Activated naive CD4-positive, alpha-beta T cell (primary cell): ENCODE measurements around the gene CSNK1G1.
A peak's percentile ranks its signal among the peaks of the same experiment; 100 is the strongest.
"Not testable (repeated sequence)": the region's sequence is repeated elsewhere in the genome, so short reads cannot be mapped to it uniquely, and the experiment has no call there.

ENCODE experiments used
- DNase-seq, 4 experiments: peaks; one replicate each; lab custom pipeline; 2025; lab: John Stamatoyannopoulos, UW

CSNK1G1 gene

DNA sequence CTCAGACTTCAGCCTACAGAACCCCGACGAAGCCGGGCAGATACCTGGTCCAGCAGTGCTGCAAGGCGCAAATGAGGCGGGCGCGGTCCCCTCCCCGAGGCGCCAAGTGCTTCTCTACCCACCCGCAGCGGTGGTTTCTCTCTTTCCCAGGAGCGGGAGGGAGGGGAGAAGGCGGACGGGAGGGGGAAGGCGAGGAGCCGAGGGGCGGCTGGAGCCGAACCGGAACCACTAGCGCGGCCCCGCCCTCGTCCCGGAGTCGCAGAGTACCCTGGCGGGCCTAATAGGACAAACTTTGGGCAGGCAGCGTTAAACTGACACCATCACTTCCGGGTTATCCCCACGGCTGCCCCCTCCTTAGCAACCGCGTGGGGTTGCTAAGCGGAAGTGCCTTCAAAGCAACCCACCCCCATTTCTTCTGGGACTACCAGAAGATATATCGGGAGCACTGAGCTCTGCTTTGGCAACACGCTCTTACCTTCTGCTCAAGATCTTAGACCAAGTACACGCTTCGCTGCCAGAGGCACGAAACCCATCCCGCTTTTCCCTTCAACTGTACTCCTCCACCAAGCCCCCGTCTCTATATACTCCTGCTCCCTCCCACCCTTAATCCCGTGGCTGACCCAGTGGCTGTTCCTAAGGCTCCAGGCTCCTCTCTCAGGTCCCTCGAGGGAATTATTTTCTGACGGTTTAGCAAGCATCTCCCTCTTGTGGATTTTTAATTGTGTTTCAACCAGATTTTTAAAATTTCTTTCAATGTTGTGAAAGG is at the start of gene CSNK1G1:
Gene CSNK1G1 (minus strand): TSS at position 230 of the 766 bp plus-strand sequence. CDS start 55,674 bp downstream, outside the sequence.
- DNase-seq, result peak; percentile 67 to 87 (median 74)

DNA sequence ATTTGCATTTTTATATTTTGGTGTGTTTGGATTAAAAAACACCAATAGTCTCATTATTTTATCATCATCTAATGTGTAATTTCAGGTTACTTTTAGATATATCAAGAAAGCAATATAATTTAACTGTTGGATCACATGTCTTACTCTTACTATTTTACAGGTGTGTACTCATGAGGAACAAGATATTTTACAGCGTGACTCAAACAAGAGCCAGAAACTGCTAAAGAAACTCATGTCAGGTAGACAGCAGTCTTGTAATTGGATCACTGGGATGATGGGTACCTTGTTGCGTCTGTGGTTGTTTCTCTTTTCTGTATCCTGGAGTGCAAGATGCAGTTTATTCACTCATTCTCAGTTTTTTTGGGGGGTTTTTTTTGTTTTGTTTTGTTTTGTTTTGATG is 44.6 kb upstream of the CSNK1G1 start:
- no peak for DNase-seq

DNA sequence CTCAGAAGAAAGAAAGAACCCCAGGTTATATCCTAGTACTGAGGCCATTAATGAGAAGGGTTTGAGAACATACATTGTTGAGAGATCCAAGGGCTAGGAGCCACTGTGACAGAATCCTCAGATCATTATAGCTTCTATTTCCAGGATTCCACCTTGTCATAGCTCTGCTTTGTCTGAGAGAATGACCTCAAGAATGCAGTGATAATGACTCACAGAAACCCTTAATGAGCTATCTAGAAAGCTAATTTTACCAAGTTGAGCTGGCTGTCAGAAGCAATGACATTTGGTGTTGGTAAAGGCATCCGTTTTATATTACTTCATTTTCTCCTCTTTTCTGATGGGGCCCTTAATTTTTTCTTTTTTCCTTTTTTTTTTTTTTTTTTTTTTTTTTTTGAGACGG is 42.6 kb upstream of the CSNK1G1 start:
- no peak for DNase-seq

DNA sequence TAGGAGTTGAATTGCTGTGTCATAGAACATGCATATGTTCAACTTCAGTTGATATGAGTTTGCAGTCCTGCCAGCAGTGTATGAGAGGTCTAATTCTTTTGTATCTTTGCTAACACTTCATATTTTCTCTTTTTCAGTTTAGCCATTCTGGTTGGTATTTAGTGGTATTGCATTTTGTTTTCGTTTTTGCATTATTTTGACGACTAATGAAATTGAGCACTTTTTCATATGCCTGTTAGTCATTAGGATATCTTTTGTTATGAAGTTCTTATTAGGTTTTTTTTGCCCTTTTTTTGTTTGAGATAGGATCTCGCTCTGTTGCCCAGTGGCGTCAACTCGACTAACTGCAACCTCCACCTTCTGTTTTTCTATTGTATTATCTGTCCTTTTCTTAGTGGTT is 40.8 kb upstream of the CSNK1G1 start:
- no peak for DNase-seq

DNA sequence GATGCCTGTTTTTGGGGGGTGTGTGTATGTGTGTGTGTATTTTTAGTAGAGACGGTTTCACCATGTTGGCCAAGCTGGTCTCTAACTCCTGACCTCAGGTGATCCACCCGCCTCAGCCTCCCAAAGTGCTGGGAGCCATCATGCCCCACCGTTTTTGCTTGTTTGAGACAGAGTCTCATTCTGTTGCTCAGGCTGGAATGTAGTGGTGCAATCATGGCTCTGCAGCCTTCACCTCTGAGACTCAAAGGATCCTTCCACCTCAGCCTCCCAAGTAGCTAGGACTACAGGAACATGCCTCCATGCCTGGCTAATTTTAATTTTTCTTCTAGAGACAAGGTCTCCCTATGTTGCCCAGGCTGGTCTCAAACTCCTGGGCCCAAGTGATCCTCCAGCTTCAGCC is 36.5 kb upstream of the CSNK1G1 start:
- DNase-seq, result not testable (repeated sequence)

DNA sequence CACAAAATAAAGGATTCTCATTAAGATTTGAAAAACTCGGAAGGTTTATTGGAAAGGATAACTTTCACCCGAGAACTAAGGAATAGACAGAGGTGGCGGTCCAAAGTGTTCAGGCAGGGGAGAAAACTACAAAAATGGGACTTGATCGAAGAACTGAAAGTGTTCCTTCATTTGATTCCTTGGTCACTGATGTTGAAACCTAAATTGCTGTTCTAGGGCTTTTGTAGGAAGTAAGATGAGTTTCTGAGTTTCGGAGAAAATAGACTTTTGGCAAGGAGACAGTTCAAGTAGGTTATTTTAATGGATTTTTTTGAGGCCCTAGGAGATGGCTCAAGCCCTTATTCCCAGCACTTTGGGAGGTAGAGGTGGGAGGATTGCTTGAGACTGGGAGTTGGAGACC is 33.1 kb upstream of the CSNK1G1 start:
- DNase-seq, result no peak

DNA sequence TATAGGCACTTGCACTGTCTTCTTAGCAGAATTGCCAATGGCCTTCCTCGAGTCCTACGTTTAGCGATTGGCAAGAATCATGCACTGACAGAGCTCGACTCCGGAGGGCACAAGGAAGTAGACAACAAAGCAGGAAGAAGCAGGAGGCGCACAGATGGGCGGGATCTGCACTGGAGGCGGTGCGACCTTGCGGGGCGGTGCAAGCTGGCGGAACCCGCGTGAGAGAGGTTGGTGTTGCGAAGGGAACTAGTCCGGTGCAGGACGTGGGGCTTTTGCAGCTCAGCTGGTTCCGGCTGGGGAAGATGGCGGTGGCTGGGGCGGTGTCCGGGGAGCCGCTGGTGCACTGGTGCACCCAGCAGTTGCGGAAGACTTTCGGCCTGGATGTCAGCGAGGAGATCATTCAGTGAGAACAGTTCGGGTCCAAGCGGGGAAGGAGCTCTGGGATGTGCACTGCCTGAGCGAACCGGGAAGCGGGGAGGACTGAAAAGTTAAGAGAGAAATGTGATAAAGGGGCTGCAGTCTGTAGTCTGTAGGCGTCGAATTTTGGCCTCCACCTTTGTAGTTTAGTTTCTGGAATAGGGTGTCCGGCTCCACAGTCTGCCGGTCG is 31.7 kb upstream of the CSNK1G1 start, which contains the start of gene TRIP4:
Gene TRIP4 (plus strand): TSS at position 275 of the 607 bp plus-strand sequence. CDS start 28 bp downstream, at position 303.
- peak; percentile 90 to 96 (median 92) for DNase-seq

DNA sequence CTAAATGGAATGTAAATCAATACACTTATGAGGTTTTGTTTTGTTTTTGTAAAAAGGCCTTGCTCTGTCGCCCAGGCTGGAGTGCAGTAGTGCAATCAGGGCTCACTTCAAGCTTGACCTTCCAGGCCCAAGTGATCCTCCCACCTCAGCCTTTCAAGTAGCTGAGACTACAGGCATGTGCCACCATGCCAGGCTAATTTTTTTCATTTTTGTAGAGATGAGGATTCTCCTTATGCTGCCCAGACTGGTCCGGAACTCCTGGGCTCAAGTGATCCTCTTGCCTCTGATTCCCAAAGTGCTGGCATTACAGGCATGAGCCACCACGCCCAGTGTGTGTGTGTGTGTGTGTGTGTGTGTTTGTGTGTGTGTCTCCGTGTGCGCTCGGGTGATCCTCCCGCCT is 30.3 kb upstream of the CSNK1G1 start:
- DNase-seq, result no peak

DNA sequence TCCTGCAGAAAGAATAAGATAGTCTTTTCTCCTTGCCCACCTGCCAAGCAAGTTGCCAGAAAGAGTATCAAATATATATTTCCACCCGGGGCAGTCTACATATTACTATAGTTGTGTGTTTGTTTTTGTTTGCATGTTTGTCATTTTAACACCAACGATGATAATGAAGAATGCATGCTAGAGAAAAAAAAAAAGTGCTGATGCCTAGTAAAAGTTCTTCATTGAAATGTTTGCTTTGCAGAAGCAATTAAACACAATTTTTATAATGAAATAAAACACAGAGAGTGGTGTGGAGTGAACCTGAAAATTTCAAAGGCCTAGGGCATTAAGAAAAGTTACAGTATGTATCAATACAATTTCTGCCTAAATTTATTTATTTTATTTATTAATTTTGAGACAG is 27.8 kb upstream of the CSNK1G1 start:
- DNase-seq, result no peak

DNA sequence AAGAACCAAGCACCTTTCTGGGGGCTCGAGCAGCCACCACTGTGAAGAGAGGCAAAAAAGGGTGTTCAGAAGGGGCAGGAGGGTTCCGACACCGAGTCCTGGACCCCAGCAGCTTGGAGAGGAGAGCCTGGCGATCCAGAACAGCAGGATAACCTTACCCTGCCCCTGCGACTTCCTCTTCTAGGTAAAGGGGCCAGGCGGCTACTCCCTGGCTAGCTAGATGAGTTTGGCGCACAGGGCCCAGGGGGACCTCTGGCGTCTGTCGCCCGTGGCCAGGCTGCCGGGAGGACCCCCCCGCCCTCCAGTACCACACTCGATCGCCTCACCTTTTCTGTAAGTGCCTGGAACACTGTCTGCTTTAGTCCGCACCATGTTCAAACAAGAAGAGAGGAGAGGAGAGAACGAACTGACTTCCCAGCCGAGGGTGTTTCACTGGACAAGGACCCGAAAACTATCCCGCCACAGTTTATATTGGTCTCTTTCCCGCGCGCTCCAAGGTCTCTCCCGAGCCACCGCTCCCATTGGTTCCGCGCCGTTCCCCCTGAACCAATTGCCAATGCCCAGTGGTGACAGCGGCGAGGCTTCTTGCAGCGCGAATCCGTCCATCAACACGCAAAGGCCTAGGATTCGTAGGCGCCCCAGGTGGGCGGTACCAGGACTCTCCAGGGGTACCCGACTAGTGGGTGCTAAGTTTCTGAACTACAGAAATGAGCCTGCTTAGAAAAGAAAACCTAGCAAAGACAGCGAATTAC is 25.2 kb upstream of the CSNK1G1 start, which contains the start of gene PCLAF:
Gene PCLAF (minus strand): TSS at position 442 of the 752 bp plus-strand sequence. CDS start 70 bp downstream, at position 372.
- DNase-seq, result peak; percentile 77 to 85 (median 78)

DNA sequence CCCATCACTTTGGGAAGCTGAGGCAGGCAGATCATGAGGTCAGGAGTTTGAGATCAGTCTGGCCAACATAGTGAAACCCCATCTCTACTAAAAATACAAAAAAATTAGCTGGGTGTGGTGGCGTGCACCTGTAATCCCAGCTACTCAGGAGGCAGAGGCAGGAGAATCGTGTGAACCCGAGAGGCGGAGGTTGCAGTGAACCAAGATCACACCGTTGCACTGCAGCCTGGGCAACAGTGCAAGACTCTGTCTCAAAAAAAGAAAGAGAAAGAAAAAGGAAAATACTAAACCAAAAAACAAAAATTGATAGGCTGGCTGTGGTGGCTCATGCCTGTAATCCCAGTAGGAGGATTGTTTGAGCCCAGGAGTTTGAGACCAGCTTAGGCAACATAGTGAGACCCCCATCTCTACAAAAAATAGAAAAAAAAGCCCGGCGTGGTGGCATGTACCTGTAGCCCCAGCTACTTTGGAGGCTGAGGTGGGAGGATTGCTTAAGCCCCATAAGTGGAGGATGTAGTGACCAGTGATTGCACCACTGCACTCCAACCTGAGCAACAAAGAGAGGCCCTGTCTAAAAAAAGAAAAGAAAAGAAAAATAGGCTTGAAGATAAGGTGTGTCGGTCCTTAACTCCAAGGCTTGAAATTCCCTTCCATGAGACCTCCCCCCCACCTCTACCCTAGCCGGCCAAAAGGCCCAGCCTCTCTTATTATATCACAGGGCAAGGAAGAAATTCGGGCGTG is 24.3 kb upstream of the CSNK1G1 start:
- not testable (repeated sequence) for DNase-seq

DNA sequence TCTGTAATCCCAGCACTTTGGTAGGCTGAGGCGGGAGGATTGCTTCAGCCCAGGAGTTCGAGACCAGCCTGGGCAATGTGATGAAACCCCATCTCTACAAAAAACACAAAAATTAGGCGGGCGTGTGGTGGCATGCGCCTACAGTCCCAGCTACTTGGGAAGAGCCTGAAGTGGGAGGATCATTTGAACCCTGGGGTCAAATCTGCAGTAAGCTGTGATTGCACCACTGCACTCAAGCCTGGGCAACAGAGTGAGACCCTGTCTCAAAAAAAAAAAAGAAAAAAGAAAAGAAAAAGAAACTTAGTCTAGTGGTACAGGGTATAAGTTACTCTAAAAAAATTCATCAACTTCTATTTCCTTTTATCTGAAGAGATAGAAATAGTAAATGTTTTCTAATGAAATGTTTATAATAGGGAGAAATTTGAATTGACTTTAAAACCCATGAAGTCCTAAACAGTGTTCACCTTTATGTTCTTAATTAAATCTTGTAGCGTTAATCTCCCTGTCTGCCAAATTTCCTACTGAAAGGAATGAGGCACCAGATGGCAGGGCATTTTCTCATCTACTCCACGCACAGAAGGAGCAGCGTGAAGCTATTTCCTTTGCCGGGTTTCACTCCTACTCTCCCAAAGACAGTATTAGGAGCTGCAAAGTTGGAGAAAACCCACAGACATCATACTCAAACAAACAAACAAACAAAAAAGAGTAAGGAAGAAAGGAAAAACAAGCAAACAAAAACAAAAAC is 23.4 kb upstream of the CSNK1G1 start:
- DNase-seq, result no peak

DNA sequence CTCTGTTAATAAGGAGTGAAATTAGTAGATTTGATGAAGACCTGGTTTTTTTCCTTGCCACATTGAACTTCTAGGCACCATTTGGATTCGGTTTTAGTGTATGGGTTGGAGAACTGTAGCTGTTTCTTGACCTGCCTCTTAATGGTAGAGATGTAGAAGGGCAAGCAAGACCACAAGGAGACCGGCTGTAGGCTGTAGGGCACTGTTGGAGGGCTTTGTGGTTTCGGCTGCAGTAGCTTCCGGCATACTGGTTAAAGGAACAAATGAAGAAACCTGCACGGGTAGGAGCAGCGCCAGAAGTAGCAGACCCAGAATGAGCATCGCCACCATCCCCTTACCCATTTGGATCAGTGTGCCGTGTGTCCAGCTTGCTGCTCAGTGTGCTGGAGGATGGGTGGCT is 17.4 kb upstream of the CSNK1G1 start:
- no peak for DNase-seq

DNA sequence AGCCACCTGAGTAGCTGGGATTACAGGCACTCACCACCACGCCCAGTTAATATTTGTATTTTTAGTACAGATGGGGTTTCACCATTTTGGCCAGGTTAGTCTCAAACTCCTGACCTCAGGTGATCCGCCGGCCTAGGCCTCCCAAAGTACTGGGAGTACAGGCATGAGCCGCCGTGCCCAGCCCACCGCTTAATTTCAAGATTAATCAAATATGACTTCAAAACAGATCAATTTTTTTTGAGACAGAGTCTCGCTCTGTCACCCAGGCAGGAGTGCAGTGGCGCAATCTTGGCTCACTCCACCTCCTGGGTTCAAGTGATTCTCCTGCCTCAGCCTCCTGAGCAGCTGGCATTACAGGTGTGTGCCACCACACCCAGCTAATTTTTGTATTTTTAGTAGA is 15.4 kb upstream of the CSNK1G1 start:
- not testable (repeated sequence) for DNase-seq

DNA sequence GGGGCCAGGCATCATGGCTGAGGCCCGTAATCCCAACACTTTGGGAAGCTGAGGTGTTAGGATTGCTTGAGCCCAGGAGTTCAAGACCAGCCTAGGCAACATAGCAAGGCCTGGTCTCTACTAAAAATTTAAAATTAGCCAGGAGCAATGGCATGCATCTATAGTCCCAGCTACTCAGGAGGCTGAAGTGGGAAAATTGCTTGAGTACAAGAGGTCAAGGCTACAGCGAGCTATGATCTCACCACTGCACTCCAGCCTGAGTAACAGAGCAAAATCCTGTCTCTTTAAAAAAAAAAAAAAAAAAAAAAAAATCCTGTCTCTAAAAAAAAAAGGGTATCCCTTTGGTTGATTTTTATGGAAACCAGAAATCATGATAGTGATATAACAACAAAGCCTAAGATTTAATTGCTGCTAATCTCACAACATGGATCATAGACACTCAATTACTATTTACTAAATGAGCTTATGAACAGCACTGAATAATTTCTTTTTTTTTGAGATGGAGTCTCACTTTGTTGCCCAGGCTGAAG is 13.2 kb upstream of the CSNK1G1 start:
- DNase-seq, result no peak

DNA sequence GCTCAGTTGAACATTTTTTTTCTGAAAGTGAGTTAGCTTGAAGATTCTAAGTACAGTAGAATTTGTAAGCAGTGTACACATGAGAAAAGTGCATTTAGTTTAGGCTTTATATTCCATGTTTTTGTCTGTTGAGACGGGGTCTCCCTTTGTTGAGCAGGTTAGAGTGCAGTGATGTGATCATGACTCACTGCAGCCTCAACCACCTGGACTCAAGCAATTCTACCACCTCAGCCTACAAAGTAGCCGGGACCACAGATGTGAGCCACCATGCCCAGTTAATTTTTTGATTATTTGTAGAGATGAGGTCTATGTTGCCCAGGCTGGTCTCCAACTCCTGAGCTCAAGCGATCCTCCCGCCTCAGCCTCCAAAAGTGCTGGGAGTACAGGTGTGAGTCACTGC is 5.3 kb upstream of the CSNK1G1 start:
- no peak for DNase-seq

DNA sequence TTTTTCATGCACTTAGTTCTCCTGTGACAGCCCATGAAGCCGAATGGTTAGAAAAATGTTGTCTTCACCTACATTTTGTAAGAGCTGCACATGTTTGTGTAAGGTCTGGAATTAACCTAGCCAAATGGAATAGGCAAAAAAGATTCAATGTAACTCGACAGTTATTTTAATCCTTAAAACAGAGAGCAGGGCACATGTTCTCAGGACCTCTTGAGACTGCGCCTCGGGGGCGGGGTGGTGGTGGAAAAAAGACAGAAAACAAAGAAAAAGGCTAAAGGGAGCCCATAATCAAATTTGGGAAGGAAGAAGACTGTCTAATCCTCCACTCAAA is 702 bp upstream of the CSNK1G1 start:
- DNase-seq, result no peak

DNA sequence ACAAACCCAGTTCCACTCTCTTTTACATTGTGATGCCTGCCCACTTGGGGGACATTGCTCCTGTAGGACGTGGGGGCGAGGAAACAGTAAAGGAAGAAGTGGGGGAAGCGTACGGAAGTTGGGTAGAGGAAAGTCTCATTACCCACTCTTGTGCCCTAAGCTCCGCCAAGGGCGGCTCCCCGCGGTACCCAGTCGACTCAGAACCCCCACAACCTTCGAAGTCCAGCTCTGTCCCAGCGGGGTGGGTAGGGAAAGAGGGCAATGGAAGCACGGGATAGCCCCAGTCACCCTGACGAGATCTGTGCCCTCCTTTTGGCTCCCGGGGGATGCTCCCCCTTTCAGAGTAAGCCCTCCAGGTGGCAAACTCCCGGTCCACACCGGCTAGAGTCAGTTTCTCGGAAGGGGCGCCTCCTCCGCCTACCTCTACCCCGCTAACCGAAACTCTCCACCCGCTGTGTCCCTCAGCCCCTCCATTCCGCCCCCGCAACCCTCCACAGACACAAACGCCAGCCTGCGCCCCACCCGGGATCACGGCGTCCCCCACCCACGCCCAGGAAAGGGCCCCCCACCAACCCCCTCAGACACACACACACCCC is 527 bp downstream of the CSNK1G1 start:
- DNase-seq, result peak in 1 of 4 experiments; percentile 8

DNA sequence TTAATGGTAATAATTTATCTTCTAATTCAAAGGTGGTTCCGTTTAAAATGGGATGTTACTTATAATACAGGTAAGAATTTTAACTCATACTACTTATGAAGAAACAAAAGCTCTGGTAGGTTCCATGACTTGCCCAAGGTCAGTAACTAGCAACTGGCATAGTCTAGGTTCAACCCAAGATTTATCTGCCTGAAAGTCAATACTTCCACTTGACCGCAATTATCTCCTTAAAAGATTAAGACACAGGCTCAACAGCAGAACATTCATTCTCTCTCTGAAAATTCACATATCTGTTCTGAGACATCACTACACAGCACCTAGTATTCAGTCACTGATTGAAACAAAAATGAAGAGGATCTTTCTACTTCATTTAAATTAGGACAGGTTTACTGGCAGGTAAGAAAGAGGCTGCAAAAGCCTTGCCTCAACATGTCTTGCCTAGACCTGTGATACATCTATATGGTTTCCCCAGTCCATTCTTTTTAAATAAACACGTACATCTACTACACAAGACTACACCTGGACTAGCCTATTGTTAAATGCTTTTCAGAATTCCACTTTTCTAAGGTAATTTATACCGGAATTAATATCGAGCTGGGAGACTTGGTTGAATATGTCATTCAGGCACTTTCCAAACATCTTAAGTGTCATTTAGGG is 1.2 kb downstream of the CSNK1G1 start:
- DNase-seq, result no peak

DNA sequence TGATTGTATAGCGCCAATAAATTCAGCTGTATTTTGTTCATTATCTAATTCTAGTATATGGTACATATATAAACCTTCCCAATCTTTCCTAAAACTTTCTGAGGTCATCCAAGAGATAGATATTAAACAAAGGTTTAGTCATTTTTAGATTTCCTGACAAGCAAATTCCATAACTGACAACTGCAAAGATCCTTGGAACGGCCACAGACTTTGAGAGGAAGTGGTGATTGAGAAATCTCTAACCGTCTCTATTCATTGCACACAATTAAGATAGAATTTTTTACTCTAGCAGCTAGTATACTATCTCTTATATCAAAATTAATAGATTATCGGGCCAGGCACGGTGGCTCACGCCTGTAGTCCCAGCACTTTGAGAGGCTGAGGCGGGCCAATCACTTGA is 4.7 kb downstream of the CSNK1G1 start:
- DNase-seq, result no peak
